Measurements from ENCODE around the gene ATP5PD.
"Not testable (repeated sequence)": the region's sequence is repeated elsewhere in the genome, so short reads cannot be mapped to it uniquely, and the experiment has no call there.

ATP5PD gene

GRCh38 chr17:75077496-75078283, 30.9 kb upstream of the ATP5PD start:
- no peak for DNase-seq (ENCODE audit: low read depth)

GRCh38 chr17:75077072-75077495, 30.3 kb upstream of the ATP5PD start:
- DNase-seq (ENCODE audit: low read depth), result no peak

GRCh38 chr17:75075597-75076336, 29.0 kb upstream of the ATP5PD start:
- no peak for DNase-seq (ENCODE audit: low read depth)

DNA sequence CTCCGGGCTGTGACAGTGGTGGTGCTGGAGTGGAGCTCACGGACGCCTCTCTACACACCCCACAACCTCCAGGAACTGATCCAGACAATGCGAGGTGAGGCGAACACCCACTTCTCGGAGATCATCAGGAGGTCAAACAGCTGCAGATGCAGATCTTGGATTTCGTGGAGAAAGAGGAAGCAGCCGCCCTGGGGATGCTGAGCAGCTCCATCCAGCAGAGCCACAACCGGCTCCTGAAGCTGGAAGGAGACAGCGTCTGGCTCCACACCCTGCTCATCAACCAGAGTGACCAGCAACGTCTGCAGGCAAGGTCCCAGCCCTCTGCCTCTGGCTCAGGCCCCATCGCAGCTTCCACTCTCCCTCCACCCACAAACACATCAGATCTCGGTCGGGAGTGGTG, 27.8 kb upstream of the ATP5PD start:
- no peak for DNase-seq (ENCODE audit: low read depth)

DNA sequence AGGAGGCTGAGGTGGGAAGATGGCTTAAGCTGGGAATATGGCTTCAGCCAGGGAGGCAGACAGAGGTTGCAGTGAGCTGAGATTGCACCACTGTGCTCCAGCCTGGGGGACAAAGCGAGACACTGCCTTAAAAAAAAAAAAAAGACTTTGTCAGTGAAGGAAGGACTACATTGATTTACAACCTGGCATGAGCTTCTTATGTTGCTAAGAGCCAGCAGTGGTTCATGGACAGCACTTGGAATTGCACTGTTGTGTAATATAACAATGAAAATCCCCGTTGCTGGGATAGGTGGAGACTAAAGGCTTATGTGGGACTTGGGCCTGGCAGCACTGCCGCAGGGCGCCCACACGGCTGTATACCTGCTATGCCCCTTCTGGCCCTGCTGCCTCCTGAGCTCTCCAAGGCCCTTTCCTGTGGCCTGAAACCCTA, 26.9 kb upstream of the ATP5PD start:
- DNase-seq (ENCODE audit: low read depth), result no peak

GRCh38 chr17:75072909-75073308, 26.1 kb upstream of the ATP5PD start:
- not testable (repeated sequence) for DNase-seq (ENCODE audit: low read depth)

GRCh38 chr17:75071478-75072271, 24.9 kb upstream of the ATP5PD start:
- not testable (repeated sequence) for DNase-seq (ENCODE audit: low read depth)

- no peak for DNase-seq (ENCODE audit: low read depth)
Measured at GRCh38 chr17:75069783-75070182, 23.0 kb upstream of the ATP5PD start.

DNA sequence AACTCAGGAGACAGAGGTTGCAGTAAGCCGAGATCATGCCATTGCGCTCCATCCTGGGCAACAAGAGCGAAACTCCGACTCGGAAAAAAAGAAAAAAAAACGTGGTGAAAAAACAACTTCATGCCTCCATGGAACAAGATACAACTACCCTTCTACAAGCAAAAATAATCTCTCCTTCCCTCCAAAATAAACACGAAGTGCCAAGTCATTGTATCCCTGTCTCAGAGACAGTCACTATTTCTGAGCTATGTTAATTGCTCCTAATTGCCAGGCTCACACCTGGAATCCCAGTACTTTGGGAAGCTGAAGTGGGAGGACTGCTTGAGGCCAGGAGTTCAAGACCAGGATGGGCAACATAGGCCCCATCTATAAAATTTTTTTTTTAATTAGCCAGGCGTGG, 22.0 kb upstream of the ATP5PD start:
- no peak for DNase-seq (ENCODE audit: low read depth)

DNA sequence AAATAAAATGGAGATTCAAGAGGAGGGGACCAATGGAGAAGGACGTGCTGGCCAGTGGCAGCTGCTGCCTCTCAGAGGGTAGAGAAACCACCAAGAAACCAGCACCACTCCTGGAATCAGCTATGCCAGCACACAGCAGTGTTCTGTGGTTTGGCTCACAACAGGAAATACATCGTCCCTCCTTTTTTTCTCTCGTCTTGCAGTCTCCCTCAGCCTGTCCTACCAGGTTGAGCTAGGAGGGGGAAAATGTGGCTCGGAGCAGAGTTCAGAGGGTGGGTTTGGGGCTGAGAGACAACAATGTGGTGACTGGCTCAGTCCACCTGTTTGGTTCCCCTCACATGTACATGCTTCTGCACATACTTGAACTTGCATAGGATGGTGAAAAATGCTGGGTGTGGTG, 21.1 kb upstream of the ATP5PD start:
- no peak for DNase-seq (ENCODE audit: low read depth)

GRCh38 chr17:75065562-75066151, 18.9 kb upstream of the ATP5PD start:
- DNase-seq (ENCODE audit: low read depth), result no peak

DNA sequence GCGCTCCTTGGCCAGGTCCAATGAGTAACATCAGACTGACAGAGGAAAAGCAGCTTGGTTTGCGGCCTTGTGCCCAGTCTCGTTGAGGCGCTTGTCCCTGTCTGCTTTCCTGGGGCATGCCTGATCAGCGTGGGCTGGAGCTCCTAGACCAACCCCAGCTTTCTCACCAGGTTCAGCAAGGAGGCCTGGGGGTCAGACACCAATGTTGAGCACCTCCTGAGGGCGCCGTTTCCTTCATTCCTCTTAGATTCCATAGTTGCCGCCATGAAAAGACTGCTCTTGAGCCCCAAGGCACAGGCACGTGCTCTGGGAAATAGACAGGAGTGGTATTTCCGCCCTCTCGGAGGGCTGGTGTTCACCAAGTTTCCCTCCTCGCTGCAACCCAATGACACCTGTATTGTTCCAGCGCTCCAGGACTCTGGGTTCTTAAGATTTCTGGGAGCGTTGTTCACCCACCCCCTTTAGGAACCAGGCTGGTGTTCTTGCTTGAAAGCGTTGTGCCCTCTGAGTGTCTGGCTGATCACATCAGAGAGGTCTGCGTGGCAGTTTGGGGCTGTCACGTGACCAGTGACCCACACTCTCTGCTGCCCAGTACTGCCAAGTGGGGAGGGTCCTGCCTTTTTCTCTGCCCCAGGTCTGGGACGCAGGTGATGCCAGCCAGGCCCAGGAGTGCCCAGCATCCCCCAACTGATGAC, 18.2 kb upstream of the ATP5PD start:
- no peak for DNase-seq (ENCODE audit: low read depth)

DNA sequence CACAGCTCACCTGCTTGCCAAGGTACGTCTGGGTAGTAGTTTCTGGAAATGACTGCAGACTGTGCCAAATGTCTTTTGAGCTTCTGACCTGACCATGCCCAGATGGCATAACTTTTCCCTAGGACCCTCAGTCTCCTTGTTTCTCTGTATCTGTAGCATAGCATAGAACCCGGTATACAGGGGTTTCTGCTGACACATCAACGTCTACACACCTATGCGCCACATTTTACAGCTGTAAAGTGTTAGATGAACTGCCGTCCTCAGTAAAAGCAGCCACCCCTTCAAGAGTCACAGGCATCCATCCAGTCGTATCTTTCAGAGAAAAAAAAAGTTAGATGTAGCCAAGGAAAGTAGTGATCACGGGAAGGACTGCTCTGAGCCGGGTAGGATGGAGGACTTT, 17.7 kb upstream of the ATP5PD start:
- DNase-seq (ENCODE audit: low read depth), result no peak

GRCh38 chr17:75064040-75064439, 17.3 kb upstream of the ATP5PD start:
- DNase-seq (ENCODE audit: low read depth), result no peak

GRCh38 chr17:75063626-75064025, 16.9 kb upstream of the ATP5PD start:
- DNase-seq (ENCODE audit: low read depth), result no peak

GRCh38 chr17:75063201-75063600, 16.4 kb upstream of the ATP5PD start:
- no peak for DNase-seq (ENCODE audit: low read depth)

GRCh38 chr17:75061618-75062017, 14.8 kb upstream of the ATP5PD start:
- DNase-seq (ENCODE audit: low read depth), result no peak

- no peak for DNase-seq (ENCODE audit: low read depth)
Measured at GRCh38 chr17:75061055-75061438, 14.3 kb upstream of the ATP5PD start.

GRCh38 chr17:75060434-75061054, 13.8 kb upstream of the ATP5PD start:
- DNase-seq (ENCODE audit: low read depth), result no peak

DNA sequence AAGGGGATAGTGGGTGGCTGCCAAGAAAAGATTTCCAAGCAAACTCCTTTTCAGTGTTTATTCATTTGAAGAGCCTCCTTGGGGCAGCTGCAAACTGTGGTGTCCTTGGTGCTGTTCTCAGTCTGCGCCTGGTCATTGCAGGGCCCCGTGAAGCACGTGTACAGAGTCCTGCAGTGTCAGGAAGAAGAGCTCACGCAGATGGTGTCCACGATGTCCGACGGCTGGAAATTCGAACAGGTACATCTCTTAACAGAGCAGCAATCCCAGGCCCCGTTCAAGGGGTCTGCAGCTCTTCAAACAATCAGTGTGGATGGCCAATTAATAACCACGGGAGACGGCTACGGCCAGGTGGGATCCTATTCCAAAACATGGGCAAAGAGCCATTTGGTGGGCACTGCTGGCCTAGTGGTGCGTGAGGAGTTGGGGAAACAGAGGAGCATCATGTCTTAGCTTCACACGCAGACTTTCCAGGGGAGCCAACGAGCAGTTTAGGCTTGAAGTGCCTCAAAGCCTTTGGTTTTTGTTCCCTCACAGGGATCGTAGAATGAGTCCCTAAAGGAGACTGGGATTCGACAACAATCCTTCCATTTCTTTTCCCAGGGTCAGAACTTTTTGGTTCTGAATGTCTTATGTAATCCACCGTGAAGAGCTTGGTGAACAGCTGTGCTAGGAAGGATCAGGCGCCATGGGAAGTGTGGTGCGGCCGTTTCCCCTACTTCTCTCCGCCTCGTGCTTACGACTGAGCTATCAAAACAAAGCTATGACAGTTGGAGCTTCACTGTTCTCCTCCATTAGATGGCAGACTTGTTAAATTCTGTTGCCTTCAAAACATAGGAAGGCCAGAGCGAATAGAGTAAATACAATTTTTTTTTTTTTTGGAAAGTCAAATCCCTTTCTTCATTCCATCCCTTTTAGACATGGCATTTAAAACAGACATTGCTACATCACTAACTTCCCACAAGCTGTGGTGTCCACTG, 12.9 kb upstream of the ATP5PD start:
- DNase-seq (ENCODE audit: low read depth), result peak; percentile 83
